H1 (cell line): ENCODE measurements around the gene CASP12. TPM values are rescaled to one million over a fixed set of nuclear protein-coding genes. Genes with fewer than 3 reads are reported as not detected.

Experiments used
- CTCF ChIA-PET: fragments of 300-600 bp; sonication (Branson Sonifier 250); formaldehyde crosslinking; loops from one replicate; lab custom pipeline; 2021; ENCODE audit not compliant: partially characterized antibody; lab: Charles Lee
- POLR2A ChIA-PET: fragments of 300-600 bp; sonication (Branson Sonifier 250); formaldehyde crosslinking; loops from one replicate; lab custom pipeline; 2021; ENCODE audit warnings: inconsistent platforms; ENCODE audit not compliant: partially characterized antibody; lab: Charles Lee
- DNase-seq, 2 experiments: peaks; one replicate each; pipeline versions ENCODE4 v3.0.0 to v3.0.0-alpha.2; 2010 to 2022; ENCODE audit warnings: low spot score in 2 of 2, low read depth in 1 of 2, mixed read lengths in 1 of 2
- FAIRE-seq: peaks from 2 replicates; lab custom pipeline; 2011; peaks lifted over from hg19 to GRCh38; lab: Jason Lieb, UNC
- H2AFZ ChIP-seq: 2 replicates; pipeline ENCODE4 v1.8.1; 2012; ENCODE audit warnings: low read length, inconsistent platforms
- H2AK5ac ChIP-seq: 2 replicates; pipeline ENCODE4 v1.6.1; 2013; ENCODE audit warnings: low read depth, low read length
- H2BK120ac ChIP-seq: replicated peaks from 2 replicates; pipeline ENCODE3; 2013; ENCODE audit warnings: low read depth, low read length, inconsistent platforms
- H2BK12ac ChIP-seq: 2 replicates; pipeline ENCODE4 v1.6.1; 2013; ENCODE audit warnings: low read depth, low read length
- H2BK15ac ChIP-seq: 2 replicates; pipeline ENCODE4 v1.6.1; 2013; ENCODE audit warnings: low read length
- H2BK20ac ChIP-seq: 2 replicates; pipeline ENCODE4 v1.6.1; 2013; ENCODE audit warnings: low read length
- H2BK5ac ChIP-seq: 2 replicates; pipeline ENCODE4 v1.6.1; 2013; ENCODE audit warnings: low read depth, low read length
- H3K14ac ChIP-seq: 2 replicates; pipeline ENCODE4 v1.6.1; 2013; ENCODE audit warnings: inconsistent platforms; ENCODE audit not compliant: insufficient read length
- H3K18ac ChIP-seq: 2 replicates; pipeline ENCODE4 v1.6.1; 2013; ENCODE audit warnings: low read length; ENCODE audit errors: extremely low read depth
- H3K23ac ChIP-seq: 2 replicates; pipeline ENCODE4 v1.6.1; 2013; ENCODE audit warnings: inconsistent platforms; ENCODE audit not compliant: insufficient read length
- H3K23me2 ChIP-seq: 2 replicates; pipeline ENCODE4 v1.6.1; 2013; ENCODE audit warnings: low read depth, low read length
- H3K27ac ChIP-seq: 2 replicates; pipeline ENCODE4 v1.6.1; 2011; ENCODE audit warnings: low read depth, low read length, inconsistent platforms
- H3K27me3 ChIP-seq, 4 experiments: replicated peaks in 1 of 4; 1 replicate in 1 of 4; 2 replicates in 3 of 4; pipeline versions ENCODE4 v1.6.1 to v1.8.1; 2011 to 2013; ENCODE audit warnings: low read length in 3 of 4, mild to moderate bottlenecking in 3 of 4, inconsistent platforms in 2 of 4, mixed read lengths in 2 of 4, moderate library complexity in 1 of 4; ENCODE audit not compliant: control insufficient read depth in 3 of 4, insufficient read depth in 3 of 4; ENCODE audit errors: extremely low read depth in 1 of 4
- H3K36me3 ChIP-seq, 4 experiments: 2 replicates each; pipeline versions ENCODE4 v1.6.1 to v1.8.1; 2011 to 2013; ENCODE audit warnings: mild to moderate bottlenecking in 4 of 4, low read length in 3 of 4, moderate library complexity in 2 of 4, control low read depth in 1 of 4, inconsistent platforms in 1 of 4; ENCODE audit not compliant: insufficient read depth in 4 of 4, control insufficient read depth in 2 of 4
- H3K4ac ChIP-seq: replicated peaks from 2 replicates; pipeline ENCODE3; 2013; ENCODE audit warnings: low read length, low read depth, mixed read lengths, inconsistent platforms; ENCODE audit not compliant: insufficient read length
- H3K4me1 ChIP-seq, 4 experiments: replicated peaks in 1 of 4; 1 replicate in 1 of 4; 2 replicates in 3 of 4; pipeline versions ENCODE4 v1.6.1 to v1.8.1; 2011 to 2013; ENCODE audit warnings: low read length in 3 of 4, inconsistent platforms in 2 of 4, mixed read lengths in 1 of 4; ENCODE audit not compliant: insufficient read depth in 4 of 4, control insufficient read depth in 3 of 4
- H3K4me2 ChIP-seq, 2 experiments: 2 replicates each; pipeline versions ENCODE4 v1.6.1 to v1.8.1; 2011 to 2013; ENCODE audit warnings: low read depth in 2 of 2, low read length in 2 of 2, control low read depth in 1 of 2, inconsistent platforms in 1 of 2, mild to moderate bottlenecking in 1 of 2; ENCODE audit not compliant: insufficient read depth in 1 of 2
- H3K4me3 ChIP-seq, 4 experiments: fragments of 200-600, 300-600 bp in 1 of 4; sonication (generic), shearing (Covaris generic), sonication (Bioruptor Twin) in 1 of 4; 2 replicates each; pipeline versions ENCODE4 v1.5.1 to v1.8.1; 2011 to 2016; ENCODE audit warnings: low read length in 4 of 4, low read depth in 3 of 4, control low read depth in 2 of 4, inconsistent platforms in 2 of 4, mild to moderate bottlenecking in 2 of 4, mixed read lengths in 1 of 4, moderate library complexity in 1 of 4; ENCODE audit not compliant: insufficient read depth in 2 of 4; ENCODE audit errors: extremely low read depth in 1 of 4
- H3K56ac ChIP-seq: replicated peaks from 2 replicates; pipeline ENCODE3; 2013; ENCODE audit warnings: low read depth, mild to moderate bottlenecking, mixed read lengths, low read length, inconsistent platforms; ENCODE audit not compliant: insufficient read length
- H3K79me1 ChIP-seq: 2 replicates; pipeline ENCODE4 v1.6.1; 2013; ENCODE audit warnings: low read depth, low read length, control low read depth
- H3K79me2 ChIP-seq, 2 experiments: 2 replicates each; pipeline versions ENCODE4 v1.6.1 to v1.8.1; 2012 to 2013; ENCODE audit warnings: low read length in 2 of 2, mild to moderate bottlenecking in 2 of 2, inconsistent platforms in 1 of 2; ENCODE audit not compliant: insufficient read depth in 2 of 2, control insufficient read depth in 1 of 2
- H3K9ac ChIP-seq, 4 experiments: replicated peaks in 1 of 4; 1 replicate in 1 of 4; 2 replicates in 3 of 4; pipeline versions ENCODE4 v1.6.1 to v1.8.1; 2011 to 2013; ENCODE audit warnings: low read depth in 3 of 4, low read length in 3 of 4, control low read depth in 2 of 4, mild to moderate bottlenecking in 2 of 4, moderate library complexity in 2 of 4, inconsistent platforms in 1 of 4; ENCODE audit errors: extremely low read depth in 1 of 4
- H3K9me3 ChIP-seq, 2 experiments: 2 replicates each; pipeline versions ENCODE4 v1.6.1 to v1.8.1; 2012 to 2013; ENCODE audit warnings: mild to moderate bottlenecking in 2 of 2, moderate library complexity in 2 of 2, control low read depth in 1 of 2, inconsistent platforms in 1 of 2, low read depth in 1 of 2, low read length in 1 of 2, mixed read lengths in 1 of 2; ENCODE audit not compliant: insufficient read depth in 2 of 2
- H4K20me1 ChIP-seq, 2 experiments: replicated peaks in 1 of 2; 2 replicates each; pipeline versions ENCODE3 to v1.8.1; 2011 to 2013; ENCODE audit warnings: inconsistent platforms in 2 of 2, low read length in 2 of 2, mild to moderate bottlenecking in 1 of 2; ENCODE audit not compliant: insufficient read depth in 2 of 2, control insufficient read depth in 1 of 2
- H4K5ac ChIP-seq: 2 replicates; pipeline ENCODE4 v1.6.1; 2013; ENCODE audit warnings: low read length, low read depth, mixed read lengths, inconsistent platforms; ENCODE audit not compliant: insufficient read length
- H4K8ac ChIP-seq: 2 replicates; pipeline ENCODE4 v1.8.0; 2013; ENCODE audit warnings: mild to moderate bottlenecking, moderate library complexity, low read length, inconsistent platforms; ENCODE audit not compliant: insufficient read depth; ENCODE audit errors: extremely low read depth
- H4K91ac ChIP-seq: replicated peaks from 2 replicates; pipeline ENCODE3; 2013; ENCODE audit warnings: low read length, mixed read lengths, inconsistent platforms; ENCODE audit not compliant: insufficient read length
- ASH2L ChIP-seq: fragments of 200-600, 300-600 bp; sonication (generic); IDR thresholded peaks from one replicate; pipeline ENCODE4 v1.7.1; 2017; ENCODE audit warnings: low read length
- KDM1A ChIP-seq: fragments of 200-600, 300-600 bp; sonication (generic); IDR thresholded peaks from 2 replicates; pipeline ENCODE4 v1.7.1; 2016; ENCODE audit warnings: mild to moderate bottlenecking, low read length, borderline replicate concordance
- POU5F1 ChIP-seq: IDR thresholded peaks from 2 replicates; pipeline ENCODE4 v1.6.1; 2011; ENCODE audit warnings: low read depth, mild to moderate bottlenecking, low read length, moderate library complexity
- RNF2 ChIP-seq: fragments of 200-900, 300-1000 bp; sonication (generic); IDR thresholded peaks from 2 replicates; pipeline ENCODE4 v1.7.1; 2016; ENCODE audit warnings: borderline replicate concordance, low read depth, mild to moderate bottlenecking, antibody characterized with exemption, low read length; ENCODE audit not compliant: poor library complexity, severe bottlenecking; ENCODE audit errors: missing control alignments
- RXRA ChIP-seq: IDR thresholded peaks from 2 replicates; pipeline ENCODE4 v1.6.1; 2011; ENCODE audit warnings: low read depth, mild to moderate bottlenecking, low read length, moderate library complexity; ENCODE audit not compliant: insufficient read depth
- SAP30 ChIP-seq: fragments of 300-600 bp; sonication (generic); IDR thresholded peaks from 2 replicates; pipeline ENCODE4 v1.7.1; 2012; ENCODE audit warnings: low read length, moderate library complexity, mild to moderate bottlenecking, inconsistent platforms; ENCODE audit not compliant: insufficient read depth, insufficient replicate concordance
- SP2 ChIP-seq: IDR thresholded peaks from 2 replicates; pipeline ENCODE4 v1.6.1; 2012; ENCODE audit warnings: mild to moderate bottlenecking, low read length, inconsistent platforms
- TCF12 ChIP-seq: IDR thresholded peaks from 2 replicates; pipeline ENCODE4 v1.6.1; 2011; ENCODE audit warnings: low read depth, mild to moderate bottlenecking, low read length
- polyA plus RNA-seq, 7 experiments: library from polyadenylated mRNA; depleted of rRNA in 3 of 7; stranded (reverse) in 5 of 7; unstranded in 2 of 7; fragments of >200 nt in 5 of 7; fragments of 200-250 nt in 2 of 7; gene quantifications; 1 replicate in 5 of 7; 2 replicates in 1 of 7; 4 replicates in 1 of 7; pipeline versions ENCODE4 v1.2.1 to v1.2.3, GENCODE V29; 2011 to 2013; ENCODE audit warnings: missing spikeins in 2 of 7, mixed read lengths in 2 of 7
- total RNA-seq: library from RNA; stranded (reverse); fragmentation: NEBNext Ultra II Directional; extraction: Animal tissue kit (Norgen Biotek cat#: 25700); gene quantifications from 2 replicates; pipeline ENCODE4 v1.2.1, GENCODE V29; 2021
- TF ChIP-seq, protein P1 (sequence below): IDR thresholded peaks from 2 replicates; pipeline ENCODE4 v1.6.1; 2012; ENCODE audit warnings: inconsistent platforms

The CASP12 gene
- total and polyA plus RNA-seq, 2 of the 8 experiments (the other 6 are each of a cell fraction or from before 2014, with no cell fraction given) = not detected

DNA sequence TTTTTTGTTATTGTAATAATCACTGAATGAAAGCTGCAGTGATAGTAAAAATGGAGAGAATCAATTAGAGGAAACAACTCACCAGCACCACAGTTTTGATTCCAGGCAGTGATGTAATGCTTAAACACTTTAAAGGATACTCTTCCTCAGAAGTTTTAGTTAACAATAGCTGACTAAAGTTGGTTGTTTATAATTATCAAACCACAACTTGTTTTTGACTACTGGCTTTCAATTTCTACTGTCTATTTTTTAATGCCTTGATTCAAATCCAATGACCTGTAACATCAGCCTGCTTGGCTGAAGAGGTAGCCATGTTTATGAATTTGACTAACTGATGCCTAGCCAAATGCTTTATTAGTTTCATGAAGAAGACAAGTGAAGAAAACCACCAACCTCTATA, 18.2 kb upstream of the CASP12 start:
- no peak overlapping the region for H3K56ac ChIP-seq
- H3K23me2 ChIP-seq = no peaks in the 10 kb centered on the region
- POLR2A ChIA-PET = no interaction called here
- H3K23ac ChIP-seq = no peak overlapping the region
- H3K9ac ChIP-seq = no peak overlapping the region
- no peak overlapping the region for H3K4me3 ChIP-seq
- no peak overlapping the region for H2AFZ ChIP-seq
- no peak overlapping the region for H2BK15ac ChIP-seq
- H3K4me2 ChIP-seq = no peak overlapping the region
- H3K79me2 ChIP-seq = no peaks in the 10 kb centered on the region
- no peak overlapping the region for H3K14ac ChIP-seq
- no peaks in the 10 kb centered on the region for H4K20me1 ChIP-seq
- CTCF ChIA-PET = interaction anchor here (0.6 to 1.4 kb wide), 2 partner anchors 37 to 286 kb away, joined by 3 read pairs; no protein-coding TSS in a partner anchor
- H4K5ac ChIP-seq = no peak overlapping the region
- H3K36me3 ChIP-seq = no peaks in the 10 kb centered on the region
- no peak overlapping the region for H3K4ac ChIP-seq
- no peaks in the 10 kb centered on the region for H3K27me3 ChIP-seq
- no peak overlapping the region for H2BK12ac ChIP-seq
- H2BK120ac ChIP-seq = no peak overlapping the region
- no peak overlapping the region for H2AK5ac ChIP-seq
- no peak overlapping the region for H3K27ac ChIP-seq
- H3K9me3 ChIP-seq = no peaks in the 10 kb centered on the region
- no peak overlapping the region for H2BK20ac ChIP-seq
- DNase-seq (no peak), FAIRE-seq (no peak)
- H2BK5ac ChIP-seq = no peak overlapping the region
- H4K91ac ChIP-seq = no peak overlapping the region
- TF ChIP-seq, protein P1, sequence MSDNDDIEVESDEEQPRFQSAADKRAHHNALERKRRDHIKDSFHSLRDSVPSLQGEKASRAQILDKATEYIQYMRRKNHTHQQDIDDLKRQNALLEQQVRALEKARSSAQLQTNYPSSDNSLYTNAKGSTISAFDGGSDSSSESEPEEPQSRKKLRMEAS = no peak
- no peak for TF ChIP-seq POU5F1
- no peak for TF ChIP-seq KDM1A
- no peak for TF ChIP-seq RXRA
- no peak for TF ChIP-seq RNF2
- TF ChIP-seq SP2 = no peak
- TF ChIP-seq ASH2L = no peak
- TF ChIP-seq TCF12 = no peak
- TF ChIP-seq SAP30 = no peak
- no peaks in the 10 kb centered on the region for H3K4me1 ChIP-seq
- no peak overlapping the region for H4K8ac ChIP-seq
- no peaks in the 10 kb centered on the region for H3K79me1 ChIP-seq
- H3K18ac ChIP-seq = no peak overlapping the region
